Bronchial epithelial cell (primary cell): ENCODE data around the gene ARFIP1. TPM values are rescaled to one million over a fixed set of nuclear protein-coding genes. Genes with fewer than 3 reads are reported as not detected.
A peak's percentile ranks its signal among the peaks of the same experiment; 100 is the strongest.

ENCODE experiments used
- DNase-seq: peaks from one replicate; pipeline ENCODE4 v3.0.0-alpha.2; 2010; ENCODE audit warnings: low read depth
- FAIRE-seq: peaks from 2 replicates; lab custom pipeline; 2011; peaks lifted over from hg19 to GRCh38; lab: Jason Lieb, UNC
- H3K27me3 ChIP-seq: 2 replicates; pipeline ENCODE4 v1.5.1; 2011; ENCODE audit warnings: low read length; ENCODE audit not compliant: control insufficient read depth, insufficient read depth
- H3K36me3 ChIP-seq: 2 replicates; pipeline ENCODE4 v1.5.1; 2011; ENCODE audit warnings: low read length; ENCODE audit not compliant: control insufficient read depth, insufficient read depth
- H3K4me3 ChIP-seq: 2 replicates; pipeline ENCODE4 v1.5.1; 2011; ENCODE audit warnings: mild to moderate bottlenecking, low read depth, low read length, control low read depth
- CTCF ChIP-seq: IDR thresholded peaks from 2 replicates; pipeline ENCODE4 v1.5.1; 2011; ENCODE audit warnings: mild to moderate bottlenecking, moderate library complexity, low read length, control low read depth, inconsistent platforms; ENCODE audit not compliant: insufficient read depth, severe bottlenecking
- total RNA-seq: library from RNA; depleted of rRNA; stranded (reverse); fragments of >200 nt; gene quantifications from 2 replicates; pipeline ENCODE4 v1.2.1, GENCODE V29; 2014

ARFIP1 gene
- total RNA-seq, 1 donor from 2014 or later = 35.8 TPM

- TF ChIP-seq CTCF = no peak
- no peak overlapping the region for H3K4me3 ChIP-seq
- DNase-seq = no peak
- no peaks in the 10 kb centered on the region for H3K27me3 ChIP-seq
- H3K36me3 ChIP-seq = no peaks in the 10 kb centered on the region
- FAIRE-seq = no peak
Observed at GRCh38 chr4:152928286-152928685, 148.5 kb downstream of the ARFIP1 start.

GRCh38 chr4:152929888-152930287 lies 150.1 kb downstream of the ARFIP1 start:
- DNase-seq = no peak
- TF ChIP-seq CTCF = no peak
- FAIRE-seq = no peak
- no peak overlapping the region for H3K4me3 ChIP-seq
- no peaks in the 10 kb centered on the region for H3K36me3 ChIP-seq
- no peaks in the 10 kb centered on the region for H3K27me3 ChIP-seq

- FAIRE-seq (no peak), DNase-seq (peak; percentile 46)
- peak; percentile 29 for TF ChIP-seq CTCF
- Histone ChIP-seq H3K4me3 (no peak overlapping the region), H3K36me3 (no peaks in the 10 kb centered on the region), H3K27me3 (no peaks in the 10 kb centered on the region)
Observed at GRCh38 chr4:152935143-152935542, 155.4 kb downstream of the ARFIP1 start.

GRCh38 chr4:152935631-152936445 lies 156.1 kb downstream of the ARFIP1 start, which contains the start of gene FHDC1:
FHDC1 (plus strand) TSS chr4:152936323; CDS start chr4:152943058, 6,735 bp downstream.
- Histone ChIP-seq H3K27me3 (no peaks in the 10 kb centered on the region), H3K36me3 (no peaks in the 10 kb centered on the region), H3K4me3 (peak within 1 kb of the TSS; percentile 78)
- TF ChIP-seq CTCF = peak; percentile 18
- DNase-seq = no peak
- no peak for FAIRE-seq

- peak overlapping the region; percentile 78 for H3K4me3 ChIP-seq
- H3K36me3 ChIP-seq = no peaks in the 10 kb centered on the region
- no peak for DNase-seq
- no peak for TF ChIP-seq CTCF
- FAIRE-seq = no peak
- H3K27me3 ChIP-seq = no peaks in the 10 kb centered on the region
Observed at GRCh38 chr4:152936446-152937335, 156.9 kb downstream of the ARFIP1 start.
